ENCODE results near the gene ZNF106.

ZNF106 gene

DNA sequence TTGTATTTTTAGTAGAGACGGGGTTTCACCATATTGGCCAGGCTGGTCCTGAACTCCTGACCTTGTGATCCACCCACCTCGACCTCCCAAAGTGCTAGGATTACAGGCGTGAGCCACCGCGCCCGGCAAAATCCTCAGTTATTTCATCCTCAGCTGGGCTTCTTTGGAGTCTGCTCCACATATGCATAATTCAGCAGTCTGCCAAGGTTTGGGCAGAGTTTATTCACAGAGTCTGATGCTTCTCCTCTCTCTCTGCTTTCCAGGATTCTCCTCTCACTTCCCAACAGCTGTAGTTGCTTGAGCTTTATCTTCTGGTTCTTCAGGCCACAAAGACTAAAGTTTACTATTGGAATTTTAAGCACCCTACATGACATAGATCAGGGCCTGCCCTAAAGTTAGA lies 8.2 kb downstream of the ZNF106 start:
- in situ Hi-C loops (cut with MboI; ENCODE audit: low sequenced_read_pairs): no loop called here

DNA sequence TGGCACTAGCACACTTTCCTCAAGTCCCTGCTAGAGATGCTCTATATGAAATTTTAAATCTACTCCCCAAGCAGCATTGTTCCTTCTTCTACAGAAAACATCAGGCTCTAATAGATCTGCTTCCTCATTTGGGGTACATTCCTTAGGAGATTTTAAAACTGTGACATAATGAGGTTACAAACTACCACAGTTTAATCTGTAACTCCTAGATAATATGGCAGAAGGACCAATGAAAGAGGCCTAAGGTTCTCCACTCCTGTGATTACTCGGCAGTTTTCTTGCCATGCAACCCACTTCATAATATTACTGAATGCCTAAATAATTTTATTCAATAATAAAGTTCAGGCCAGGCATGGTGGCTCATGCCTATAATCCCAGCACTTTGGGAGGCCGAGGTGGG lies 16.1 kb downstream of the ZNF106 start:
- in situ Hi-C loops (cut with MboI; ENCODE audit: low sequenced_read_pairs): no loop called here

DNA sequence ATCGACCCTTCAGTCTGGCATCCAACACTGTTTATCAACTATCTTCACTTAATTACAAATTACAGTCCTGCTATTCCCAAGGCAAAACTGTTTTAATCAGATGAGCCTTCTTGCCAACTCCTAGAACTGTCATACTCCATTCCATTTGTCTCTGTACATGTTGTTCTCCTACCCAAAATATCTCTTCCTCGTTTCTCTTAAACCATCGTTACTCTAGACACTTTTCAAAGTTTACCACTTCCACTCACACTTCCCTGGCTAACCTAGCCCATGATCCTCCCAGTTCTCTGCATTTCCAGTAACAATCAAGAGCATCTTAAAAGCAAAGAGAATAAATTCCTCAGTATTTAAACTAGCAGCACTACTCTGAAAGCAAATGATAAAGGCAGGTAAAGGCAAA lies 19.9 kb downstream of the ZNF106 start:
- in situ Hi-C loops (cut with MboI; ENCODE audit: low sequenced_read_pairs): no loop called here

DNA sequence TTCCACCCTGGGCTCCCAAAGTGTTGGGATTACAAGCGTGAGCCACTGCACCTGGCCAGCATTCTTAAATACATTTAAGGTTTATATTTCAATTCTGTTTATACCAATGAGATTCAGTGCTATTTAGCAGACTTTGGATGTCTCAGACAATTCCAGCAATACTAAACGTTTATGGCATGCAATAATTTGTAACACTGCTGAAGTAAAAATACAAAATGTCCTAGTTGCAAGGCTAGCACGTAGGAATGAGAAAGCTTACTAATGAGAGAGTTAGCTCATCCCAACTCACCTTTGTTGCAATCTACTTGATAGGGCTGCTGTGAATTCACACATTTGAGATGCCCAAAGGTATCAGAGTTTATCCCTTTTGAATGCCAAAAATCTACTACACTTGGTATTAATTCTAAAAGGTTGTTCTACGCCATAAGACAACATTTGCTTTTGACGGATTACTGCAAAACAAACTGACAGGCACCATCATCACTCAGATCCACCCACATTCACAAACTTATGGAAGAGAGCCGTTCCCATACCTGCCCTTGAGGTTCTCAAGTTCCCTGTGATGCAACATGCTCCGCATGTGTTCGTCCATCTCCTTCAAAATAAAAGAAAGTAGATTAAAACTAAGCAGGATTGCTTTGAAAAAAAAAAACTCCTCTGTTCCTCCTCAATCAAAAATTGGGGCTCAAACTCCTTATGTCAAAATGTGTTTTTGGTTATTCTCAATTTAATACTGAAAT lies 25.3 kb downstream of the ZNF106 start:
- in situ Hi-C loops (cut with MboI; ENCODE audit: low sequenced_read_pairs): no loop called here

DNA sequence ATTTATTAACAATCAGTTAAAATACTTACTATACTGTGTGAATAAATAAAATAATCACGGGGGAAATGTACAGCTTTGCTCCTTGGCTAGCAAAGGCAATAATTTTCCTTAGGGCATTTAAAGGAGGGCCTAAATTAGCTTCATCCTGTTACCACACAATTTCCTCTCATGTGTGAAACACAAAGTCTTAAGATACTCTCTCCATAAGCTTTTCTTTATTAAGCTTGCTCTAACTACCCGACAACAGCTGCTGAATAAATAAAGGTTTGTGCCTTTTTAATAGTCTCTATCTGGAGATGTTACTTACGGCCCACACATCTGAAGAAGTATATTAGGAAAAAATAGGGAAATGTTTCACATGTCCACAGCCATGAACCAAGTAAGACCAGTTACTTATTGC lies 29.7 kb downstream of the ZNF106 start:
- in situ Hi-C loops (cut with MboI; ENCODE audit: low sequenced_read_pairs): no loop called here

DNA sequence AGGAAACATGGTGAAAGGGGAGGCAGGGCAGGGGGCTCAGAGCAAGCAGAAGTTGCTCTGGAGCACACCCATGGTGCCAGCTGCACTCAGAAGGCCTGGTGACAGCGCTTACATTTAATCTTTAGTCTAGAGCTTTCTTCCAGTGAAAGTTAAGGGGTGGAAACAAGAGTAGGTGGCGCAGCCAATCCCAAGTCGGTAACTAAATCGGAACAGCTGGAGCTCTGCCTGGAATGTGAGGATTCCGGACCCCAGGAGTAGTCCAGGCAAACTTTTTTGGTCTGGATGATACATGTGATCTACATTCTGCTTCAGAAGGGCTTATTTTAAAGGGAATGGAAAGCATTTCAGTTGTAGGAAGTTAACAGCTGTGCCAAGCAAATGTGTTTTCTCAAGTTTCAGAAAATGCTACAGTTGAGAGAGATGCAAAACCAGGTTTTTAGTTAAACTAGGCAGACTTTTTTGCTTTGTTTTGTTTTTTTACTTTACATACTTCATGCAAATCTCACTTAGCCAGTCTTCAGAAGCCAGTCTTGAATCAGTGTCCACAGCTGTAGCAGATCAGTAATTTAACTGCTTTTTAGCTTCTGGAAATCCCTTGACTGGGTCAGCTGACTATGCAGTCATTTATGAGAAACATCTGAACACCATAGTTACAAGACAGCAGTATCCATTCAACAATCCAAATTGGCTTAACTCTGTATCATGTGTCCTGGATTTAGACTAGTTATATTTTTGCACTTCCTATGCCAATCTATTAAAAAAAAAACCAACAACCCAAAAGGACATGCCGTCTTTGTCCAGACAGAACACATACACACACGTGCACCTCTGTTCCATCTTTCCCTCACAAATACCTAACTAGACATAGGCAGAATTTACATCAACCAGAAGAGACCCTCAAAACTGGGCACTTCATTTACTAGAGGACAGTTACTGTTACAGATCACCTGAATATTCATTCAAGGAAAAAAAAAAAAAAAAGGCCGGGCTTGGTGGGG lies 33.2 kb downstream of the ZNF106 start:
- in situ Hi-C loops (cut with MboI; ENCODE audit: low sequenced_read_pairs): no loop called here

DNA sequence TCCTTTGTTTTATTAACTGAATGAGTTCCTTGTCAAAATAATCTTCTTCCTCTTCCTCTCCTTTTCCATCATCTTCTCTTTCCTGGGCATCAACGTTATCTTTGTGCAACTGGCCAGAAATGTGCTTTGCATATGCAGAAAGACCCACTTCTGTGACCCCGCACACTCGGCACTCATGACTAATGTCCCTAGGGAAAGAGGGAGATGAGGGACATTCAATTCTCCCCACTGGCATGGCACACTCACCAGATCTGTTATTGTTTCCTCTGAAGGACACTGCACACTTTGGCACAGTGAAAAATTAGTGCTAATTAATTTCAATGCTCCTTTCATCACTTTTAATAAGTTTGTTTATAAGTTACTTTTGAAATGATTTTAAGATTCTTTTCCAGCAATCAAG lies 34.0 kb downstream of the ZNF106 start:
- in situ Hi-C loops (cut with MboI; ENCODE audit: low sequenced_read_pairs): no loop called here

DNA sequence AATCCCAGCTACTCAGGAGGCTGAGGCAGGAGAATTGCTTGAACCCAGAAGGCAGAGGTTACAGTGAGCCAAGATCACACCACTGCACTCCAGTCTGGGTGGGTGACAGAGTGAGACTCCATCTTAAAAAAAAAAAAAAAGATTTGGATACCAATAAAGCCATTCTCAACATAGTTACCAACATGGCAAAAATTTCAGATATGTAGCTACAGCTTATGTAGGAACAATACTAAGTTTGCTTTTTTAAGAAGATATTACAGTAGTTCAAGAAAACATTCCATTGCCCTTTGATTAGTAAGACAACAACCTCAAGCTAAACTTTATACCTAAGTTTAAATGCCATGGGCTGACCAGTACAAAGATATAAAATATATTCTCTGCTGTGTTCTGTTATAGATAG lies 34.4 kb downstream of the ZNF106 start:
- in situ Hi-C loops (cut with MboI; ENCODE audit: low sequenced_read_pairs): no loop called here

DNA sequence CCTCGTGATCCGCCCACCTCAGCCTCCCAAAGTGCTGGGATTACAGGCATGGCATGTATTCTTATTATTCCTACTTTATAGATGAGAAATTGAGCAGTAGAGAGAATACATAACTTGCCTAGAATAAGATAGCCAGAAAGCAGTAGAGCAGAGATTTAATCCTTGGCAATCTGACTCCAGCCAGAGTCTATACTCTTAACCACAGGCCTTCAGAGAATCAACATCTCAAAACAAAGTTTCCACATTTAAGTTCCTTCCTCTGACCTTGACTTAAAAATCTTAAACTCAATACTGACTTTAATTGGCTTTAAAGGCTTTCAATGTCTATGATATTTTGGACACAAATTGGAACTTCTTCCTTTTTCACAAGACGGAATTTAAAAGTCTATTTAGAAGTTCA lies 37.1 kb downstream of the ZNF106 start:
- in situ Hi-C loops (cut with MboI; ENCODE audit: low sequenced_read_pairs): no loop called here

DNA sequence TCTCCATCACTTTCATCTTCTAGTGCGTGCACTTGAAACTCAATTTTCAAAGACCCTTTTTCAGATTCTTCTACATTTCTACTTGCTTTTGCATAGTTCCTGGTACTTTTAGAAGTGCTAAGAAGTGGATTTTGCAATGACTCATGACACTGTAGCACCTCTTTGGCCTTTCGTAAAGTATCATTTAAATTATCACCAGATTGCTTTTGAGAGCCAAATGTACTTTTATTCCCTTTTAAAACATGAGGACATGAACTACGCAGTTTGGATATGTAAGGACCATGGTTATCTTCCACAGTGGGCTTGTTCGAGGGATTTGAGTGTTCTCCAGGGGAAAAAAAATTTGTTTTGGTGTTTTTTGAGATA lies 40.5 kb downstream of the ZNF106 start:
- in situ Hi-C loops (cut with MboI; ENCODE audit: low sequenced_read_pairs): no loop called here

DNA sequence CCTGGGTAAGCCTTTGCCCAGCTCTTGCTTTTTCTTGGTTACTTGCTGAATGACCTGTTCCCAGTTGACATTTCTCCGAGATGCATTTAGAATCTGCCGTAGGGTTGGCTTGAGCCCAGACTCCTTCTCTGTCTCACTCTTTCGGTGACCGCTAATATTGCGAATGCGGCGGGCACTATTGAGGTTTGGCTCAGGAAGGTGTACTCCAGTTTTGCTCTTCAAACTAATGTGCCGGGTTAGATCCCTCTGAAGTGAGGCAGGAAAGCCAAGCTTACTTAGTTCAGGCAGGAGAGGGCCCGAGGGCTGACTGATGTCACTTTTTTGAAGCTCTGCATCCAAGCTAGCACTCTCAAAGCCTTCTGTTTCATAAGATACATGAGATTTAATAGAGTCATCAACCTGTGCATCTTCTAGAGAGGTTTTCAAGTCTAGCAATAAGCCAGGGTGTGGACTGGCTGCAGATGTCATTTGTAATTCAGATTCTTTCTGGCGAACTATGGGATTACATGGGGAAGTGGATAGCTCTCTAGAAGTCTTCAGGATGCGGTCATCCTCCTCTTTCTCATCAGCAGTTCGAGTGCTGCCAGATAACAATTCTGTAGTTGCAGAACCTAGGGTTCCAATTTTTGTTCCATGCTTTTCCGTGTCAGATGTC lies 41.0 kb downstream of the ZNF106 start:
- in situ Hi-C loops (cut with MboI; ENCODE audit: low sequenced_read_pairs): no loop called here

DNA sequence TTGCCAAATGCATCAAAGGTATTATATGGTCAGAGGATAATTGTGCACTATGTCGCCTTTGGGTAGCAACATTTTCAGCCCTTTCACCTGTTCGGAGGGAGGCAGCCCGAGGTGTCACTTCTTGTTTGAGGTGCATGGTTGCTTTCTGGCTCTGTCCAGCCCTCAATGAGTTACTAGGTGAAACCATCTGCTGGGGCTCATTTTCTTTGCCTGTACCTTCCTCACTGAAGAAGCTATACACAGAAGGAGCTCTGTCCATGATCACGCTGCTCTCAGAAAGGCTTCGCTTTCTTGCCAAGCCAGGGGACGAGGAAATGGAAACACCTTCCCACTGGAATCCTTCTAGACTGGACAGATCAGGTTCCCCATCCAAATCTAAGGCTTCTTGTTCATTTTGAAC lies 42.7 kb downstream of the ZNF106 start:
- in situ Hi-C loops (cut with MboI; ENCODE audit: low sequenced_read_pairs): no loop called here

DNA sequence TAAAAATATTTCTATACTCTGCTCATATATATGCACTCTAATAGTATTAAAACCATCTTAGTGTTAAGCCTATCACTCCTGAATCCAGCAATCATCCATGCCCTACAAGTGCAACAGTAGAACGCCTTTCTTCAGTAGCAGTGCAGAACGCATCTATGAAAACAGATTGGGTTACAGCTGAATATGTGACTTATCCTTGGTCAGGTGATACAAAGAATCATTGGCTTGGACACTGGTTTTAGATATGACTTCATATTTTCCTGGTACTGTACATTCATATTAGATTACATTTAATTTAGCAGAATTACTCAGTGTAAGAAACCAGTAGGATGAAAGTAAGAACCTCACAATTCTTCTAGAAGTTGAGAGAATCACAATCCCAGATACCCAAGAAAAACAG lies 43.3 kb downstream of the ZNF106 start:
- in situ Hi-C loops (cut with MboI; ENCODE audit: low sequenced_read_pairs): no loop called here

DNA sequence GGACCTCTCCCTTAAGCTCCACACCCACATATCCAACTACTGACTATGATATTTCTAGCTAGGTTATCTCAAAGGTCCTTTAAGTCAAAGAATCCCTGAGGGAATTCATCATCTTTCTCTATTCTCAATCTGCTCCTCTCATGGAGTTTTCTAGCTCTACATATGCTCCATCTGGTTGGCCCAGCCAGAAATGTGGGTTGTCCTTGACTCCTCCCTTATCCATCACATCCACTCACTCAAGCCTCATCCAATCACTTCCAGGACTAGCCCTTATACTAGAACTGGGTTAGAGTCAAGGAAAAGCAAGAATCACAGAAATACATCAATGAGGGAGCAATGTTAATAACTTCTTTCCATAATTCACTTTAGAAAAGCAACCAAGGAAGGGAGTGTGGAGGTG lies 45.4 kb downstream of the ZNF106 start:
- in situ Hi-C loops (cut with MboI; ENCODE audit: low sequenced_read_pairs): no loop called here

DNA sequence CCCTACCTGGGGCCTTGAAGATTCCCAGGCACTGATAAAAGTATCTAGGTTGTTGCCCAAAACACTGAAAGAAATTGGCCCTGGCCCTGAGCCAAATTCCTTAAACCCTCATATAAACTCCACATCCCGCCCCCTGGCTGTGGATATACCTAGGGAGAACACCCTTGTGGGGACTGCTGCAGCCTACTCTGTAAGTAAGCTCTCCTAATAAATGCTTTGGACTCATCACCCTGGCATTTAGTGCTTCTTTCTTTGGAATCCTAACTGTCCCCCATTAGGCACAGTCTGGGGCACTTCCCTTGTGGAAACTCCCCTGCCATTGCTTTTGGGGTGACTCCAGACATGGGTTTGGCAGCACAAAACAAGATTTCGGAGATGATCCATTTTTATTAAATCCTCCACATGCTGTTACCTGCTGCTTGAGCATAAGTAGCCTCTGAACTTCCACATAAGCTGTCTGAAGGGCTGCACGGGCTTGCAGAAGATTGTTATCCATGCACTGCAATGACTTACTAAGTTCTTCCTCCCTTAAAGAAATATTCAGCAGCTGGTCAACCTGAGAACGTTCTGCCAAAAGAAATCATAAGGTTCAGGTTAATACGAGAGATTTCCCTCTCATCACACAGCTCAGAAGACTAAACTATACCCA lies 46.4 kb downstream of the ZNF106 start:
- in situ Hi-C loops (cut with MboI; ENCODE audit: low sequenced_read_pairs): no loop called here

DNA sequence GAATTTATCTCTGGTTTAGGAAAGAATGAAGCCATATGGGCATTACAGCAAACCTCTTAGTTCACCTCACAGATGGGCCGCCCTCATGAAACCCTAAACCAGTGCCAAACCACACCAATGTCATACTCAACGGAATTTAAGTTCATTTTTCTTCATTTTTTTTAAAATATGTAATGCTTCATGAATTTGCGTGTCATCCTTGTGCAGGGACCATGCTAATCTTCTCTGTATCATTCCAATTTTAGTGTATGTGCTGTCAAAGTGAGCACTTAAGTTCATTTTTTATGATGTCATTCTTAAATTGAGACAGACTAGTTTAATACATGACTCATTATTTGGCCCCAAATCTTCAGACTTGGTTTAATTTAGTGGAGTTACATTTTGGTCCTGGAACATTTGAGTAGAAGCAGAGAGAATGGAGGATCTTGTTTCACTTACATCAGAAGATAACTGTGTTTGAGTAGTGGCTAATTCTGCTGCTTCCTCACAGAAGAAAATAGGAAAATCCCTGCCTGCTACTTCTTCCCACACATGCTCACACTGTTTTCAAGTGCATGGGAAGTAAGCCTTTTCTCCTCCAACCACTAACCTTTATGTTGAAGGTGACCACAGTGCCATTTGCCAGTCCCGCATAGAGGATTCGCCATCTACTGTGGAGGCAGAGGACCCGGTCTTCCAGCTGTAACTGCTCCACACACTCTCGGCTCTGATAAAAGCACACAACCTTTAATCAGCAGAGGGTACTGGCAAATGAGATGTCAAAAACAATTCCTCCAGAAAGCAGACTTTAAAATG lies 63.3 kb downstream of the ZNF106 start:
- in situ Hi-C loops (cut with MboI; ENCODE audit: low sequenced_read_pairs): no loop called here

DNA sequence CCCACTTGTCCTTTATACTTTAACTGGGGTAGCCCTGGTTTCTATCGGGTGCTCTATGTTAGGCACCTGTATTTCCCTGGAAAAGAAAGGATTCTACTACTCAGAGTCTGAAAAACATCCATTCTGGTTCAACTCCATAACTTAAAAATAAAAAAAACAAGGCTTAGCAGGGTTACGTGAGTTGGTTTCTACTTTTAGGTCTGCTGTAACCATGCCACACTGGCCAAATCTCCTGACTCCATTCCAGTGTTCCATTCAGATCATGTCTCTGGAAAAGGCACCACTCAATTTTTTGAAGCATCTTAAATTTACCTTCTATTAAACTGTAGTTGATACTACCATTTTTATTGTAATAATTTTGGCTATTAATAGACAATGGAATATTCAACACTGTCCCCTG lies 69.6 kb downstream of the ZNF106 start:
- in situ Hi-C loops (cut with MboI; ENCODE audit: low sequenced_read_pairs): no loop called here

DNA sequence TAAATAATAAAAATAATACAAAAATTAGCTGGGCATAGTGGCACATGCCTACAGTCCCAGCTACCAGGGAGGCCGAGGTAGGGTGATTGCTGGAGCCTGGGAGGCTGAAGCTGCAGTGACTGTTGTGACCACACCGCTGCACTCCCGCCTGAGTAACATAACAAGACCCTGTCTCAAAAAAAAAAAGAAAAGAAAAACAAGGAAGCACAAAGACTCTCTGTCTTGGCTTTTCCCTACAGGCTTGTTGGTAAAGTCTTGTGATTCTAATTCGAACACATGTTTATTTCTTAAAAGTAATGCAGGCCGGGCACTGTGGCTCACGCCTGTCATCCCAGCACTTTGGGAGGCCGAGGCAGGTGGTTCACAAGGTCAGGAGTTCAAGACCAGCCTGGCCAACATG lies 71.6 kb downstream of the ZNF106 start:
- in situ Hi-C loops (cut with MboI; ENCODE audit: low sequenced_read_pairs): no loop called here

DNA sequence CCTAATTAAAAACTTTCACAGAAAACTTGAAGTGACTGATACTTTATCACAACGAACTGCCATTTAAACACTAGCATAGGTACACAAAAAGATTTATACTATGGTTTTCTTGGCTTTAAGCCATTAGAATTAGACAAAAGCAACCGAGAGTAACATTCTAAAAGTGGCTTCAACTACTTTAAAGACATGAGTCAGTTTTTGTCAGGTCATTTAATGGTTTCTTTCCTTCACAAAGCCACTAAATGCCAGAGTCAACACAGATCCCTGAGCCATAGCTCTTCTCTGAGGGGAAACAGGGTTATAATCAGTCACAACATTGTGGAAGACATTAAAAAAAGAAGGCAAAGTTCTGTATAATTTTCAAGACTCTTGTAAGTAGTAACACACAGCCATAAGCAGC lies 77.0 kb downstream of the ZNF106 start:
- in situ Hi-C loops (cut with MboI; ENCODE audit: low sequenced_read_pairs): no loop called here

DNA sequence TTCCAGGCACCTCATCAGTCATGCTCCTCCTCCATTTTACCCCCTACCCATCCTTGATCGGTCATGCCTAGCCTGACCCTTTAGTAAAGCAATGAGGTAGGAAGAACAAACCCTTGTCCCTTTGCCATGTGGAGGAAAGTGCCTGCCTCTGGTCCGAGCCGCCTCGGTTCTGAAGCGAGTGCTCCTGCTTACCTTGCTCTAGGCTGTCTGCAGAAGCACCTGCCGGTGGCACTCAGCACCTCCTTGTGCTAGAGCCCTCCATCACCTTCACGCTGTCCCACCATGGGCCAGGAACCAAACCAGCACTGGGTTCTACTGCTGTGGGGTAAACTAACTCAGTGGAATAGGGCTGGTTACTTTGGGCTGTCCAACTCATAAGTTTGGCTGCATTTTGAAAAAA lies 79.1 kb downstream of the ZNF106 start:
- in situ Hi-C loops (cut with MboI; ENCODE audit: low sequenced_read_pairs): no loop called here

Measured in HL-60/S4 treated with retinoic acid at 250 ng/mL for 4 days and 3 days (cell line).